HFFc6 (cell line): ENCODE results near the gene ACSL3. TPM values are rescaled to one million over a fixed set of nuclear protein-coding genes. Genes with fewer than 3 reads are reported as not detected.

Experiments
- DNase-seq: peaks from one replicate; pipeline ENCODE4 v3.0.0-alpha.2; 2018
- H3K27ac Mint-ChIP-seq: 2 replicates; pipeline ENCODE4 v1.8.0; 2020; ENCODE audit warnings: mild to moderate bottlenecking, mixed read lengths
- H3K27me3 Mint-ChIP-seq: 2 replicates; pipeline ENCODE4 v1.8.0; 2021; ENCODE audit warnings: mild to moderate bottlenecking, moderate library complexity, mixed read lengths; ENCODE audit not compliant: insufficient read depth
- H3K36me3 Mint-ChIP-seq: 2 replicates; pipeline ENCODE4 v1.8.0; 2021; ENCODE audit warnings: low read depth, mixed read lengths
- H3K4me1 Mint-ChIP-seq: 2 replicates; pipeline ENCODE4 v1.8.0; 2020; ENCODE audit warnings: low read depth, mixed read lengths
- H3K4me3 Mint-ChIP-seq: 2 replicates; pipeline ENCODE4 v1.8.0; 2020; ENCODE audit warnings: mild to moderate bottlenecking, moderate library complexity, mixed read lengths
- H3K9me3 Mint-ChIP-seq: 2 replicates; pipeline ENCODE4 v1.8.0; 2020; ENCODE audit warnings: mild to moderate bottlenecking, mixed read lengths
- CTCF ChIP-seq: fragments of 200-600 bp; sonication (generic); IDR thresholded peaks from 2 replicates; pipeline ENCODE4 v1.5.0; 2021; ENCODE audit warnings: antibody characterized with exemption, mild to moderate bottlenecking
- total RNA-seq, 6 experiments: library from RNA; stranded (reverse); fragmentation: NEBNext Ultra II Directional; extraction: Animal tissue kit (Norgen Biotek cat#: 25700); gene quantifications; 2 replicates in 1 of 6; 3 replicates in 5 of 6; pipeline ENCODE4 v1.2.3, GENCODE V29; 2021

The ACSL3 gene
- total RNA-seq, 6 experiments from 2014 or later: 64.5 to 119 (median 87.8) TPM

GRCh38 chr2:222854773-222855700, 5.8 kb upstream of the ACSL3 start:
- DNase-seq: no peak
- TF ChIP-seq CTCF: no peak
- Mint-ChIP-seq H3K27ac (no peak overlapping the region), H3K4me3 (no peak overlapping the region), H3K36me3 (no peaks in the 10 kb centered on the region), H3K4me1 (peaks cover 11% of the 10 kb centered on the region), H3K9me3 (no peaks in the 10 kb centered on the region), H3K27me3 (no peaks in the 10 kb centered on the region)

- H3K4me3 Mint-ChIP-seq: peak overlapping the region; percentile 75; the same call in 1 of the 2 replicates
- H3K27me3 Mint-ChIP-seq: no peaks in the 10 kb centered on the region
- peak overlapping the region; percentile 73; the same call in 1 of the 2 replicates for H3K27ac Mint-ChIP-seq
- DNase-seq: peak; percentile 57
- TF ChIP-seq CTCF: no peak
- H3K36me3 Mint-ChIP-seq: no peaks in the 10 kb centered on the region
- no peaks in the 10 kb centered on the region for H3K9me3 Mint-ChIP-seq
- peaks cover 10% of the 10 kb centered on the region for H3K4me1 Mint-ChIP-seq
Measured at GRCh38 chr2:222859786-222860612, 837 bp upstream of the ACSL3 start.

- no peak for DNase-seq
- Mint-ChIP-seq H3K27ac (no peak overlapping the region), H3K27me3 (no peaks in the 10 kb centered on the region), H3K9me3 (no peaks in the 10 kb centered on the region), H3K36me3 (no peaks in the 10 kb centered on the region), H3K4me1 (peaks cover 10% of the 10 kb centered on the region), H3K4me3 (no peak overlapping the region)
- no peak for TF ChIP-seq CTCF
Measured at GRCh38 chr2:222861411-222862105, 722 bp downstream of the ACSL3 start.

GRCh38 chr2:222862106-222862908, 1.5 kb downstream of the ACSL3 start:
- H3K27ac Mint-ChIP-seq: no peak overlapping the region
- no peaks in the 10 kb centered on the region for H3K36me3 Mint-ChIP-seq
- TF ChIP-seq CTCF: 0 out of 2 replicates have a peak, but pooled peaks have one; percentile 7
- no peak overlapping the region for H3K4me3 Mint-ChIP-seq
- no peaks in the 10 kb centered on the region for H3K27me3 Mint-ChIP-seq
- DNase-seq: peak; percentile 61
- no peaks in the 10 kb centered on the region for H3K9me3 Mint-ChIP-seq
- H3K4me1 Mint-ChIP-seq: peaks cover 10% of the 10 kb centered on the region
